ENCODE measurements around the gene CACNA1F.

CACNA1F gene

DNA sequence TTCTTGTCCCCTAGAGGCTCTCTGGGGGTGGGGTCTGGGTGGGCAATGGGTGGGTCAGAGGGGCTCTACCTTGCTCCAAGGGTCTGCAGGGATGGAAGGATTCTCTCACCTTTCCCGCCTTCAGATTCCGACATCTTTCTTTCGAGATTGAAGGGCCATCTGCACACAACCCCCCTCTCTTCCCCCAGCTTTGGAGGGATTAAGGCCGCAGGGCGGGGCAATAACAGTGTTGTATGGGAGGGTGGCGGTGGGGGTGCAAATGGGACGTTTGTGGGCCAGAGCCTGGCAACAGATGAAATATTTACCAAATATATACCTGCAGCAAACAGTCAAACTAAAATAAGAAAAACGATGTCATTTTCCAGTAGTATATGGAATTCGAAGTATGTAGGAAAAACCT, at the start of gene CACNA1F:
Gene CACNA1F, minus strand, starts transcription at position 165 of the 400 bp plus-strand sequence. Its CDS starts 31 bp downstream, at position 134.
- no peak within 1 kb of the TSS for H3K4me3 ChIP-seq
- H3K27ac ChIP-seq, result no peak within 1 kb of the TSS
- no peaks in the 10 kb centered on the region for H3K36me3 ChIP-seq
- intact Hi-C loops (cut with DNase I; ENCODE audit: low total_unique reads), result no loop called here
- DNase-seq, result no peak
- H3K4me1 ChIP-seq, result peaks cover 0 to 20% (median 0%) of the 10 kb centered on the region in 4 donors
- no peaks in the 10 kb centered on the region for H3K27me3 ChIP-seq
- TF ChIP-seq, protein P1, sequence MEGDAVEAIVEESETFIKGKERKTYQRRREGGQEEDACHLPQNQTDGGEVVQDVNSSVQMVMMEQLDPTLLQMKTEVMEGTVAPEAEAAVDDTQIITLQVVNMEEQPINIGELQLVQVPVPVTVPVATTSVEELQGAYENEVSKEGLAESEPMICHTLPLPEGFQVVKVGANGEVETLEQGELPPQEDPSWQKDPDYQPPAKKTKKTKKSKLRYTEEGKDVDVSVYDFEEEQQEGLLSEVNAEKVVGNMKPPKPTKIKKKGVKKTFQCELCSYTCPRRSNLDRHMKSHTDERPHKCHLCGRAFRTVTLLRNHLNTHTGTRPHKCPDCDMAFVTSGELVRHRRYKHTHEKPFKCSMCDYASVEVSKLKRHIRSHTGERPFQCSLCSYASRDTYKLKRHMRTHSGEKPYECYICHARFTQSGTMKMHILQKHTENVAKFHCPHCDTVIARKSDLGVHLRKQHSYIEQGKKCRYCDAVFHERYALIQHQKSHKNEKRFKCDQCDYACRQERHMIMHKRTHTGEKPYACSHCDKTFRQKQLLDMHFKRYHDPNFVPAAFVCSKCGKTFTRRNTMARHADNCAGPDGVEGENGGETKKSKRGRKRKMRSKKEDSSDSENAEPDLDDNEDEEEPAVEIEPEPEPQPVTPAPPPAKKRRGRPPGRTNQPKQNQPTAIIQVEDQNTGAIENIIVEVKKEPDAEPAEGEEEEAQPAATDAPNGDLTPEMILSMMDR (IDR thresholded peaks at IDR 0.05), result no peak
- H3K9me3 ChIP-seq, result no peaks in the 10 kb centered on the region

DNA sequence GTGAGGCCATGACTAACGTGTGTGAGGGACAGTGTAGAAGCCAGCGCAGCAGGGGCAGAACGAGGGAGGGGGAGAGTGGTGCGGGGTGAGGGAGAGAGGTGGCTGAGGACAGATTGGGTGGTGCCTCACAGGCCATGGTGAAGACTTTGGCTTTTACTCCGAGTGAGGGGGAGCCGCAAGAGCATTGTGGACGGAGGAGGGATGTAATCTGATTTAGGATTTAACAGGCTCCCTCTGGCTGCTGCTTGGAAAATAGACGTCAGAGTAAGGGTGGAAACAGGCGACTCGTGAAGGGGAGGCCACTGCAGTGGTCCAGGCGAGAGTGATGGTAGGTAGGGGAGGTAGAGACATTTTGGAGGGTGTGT, 49.5 kb upstream of the CACNA1F start:
- DNase-seq, result no peak
- no peaks in the 10 kb centered on the region for H3K27me3 ChIP-seq
- intact Hi-C loops (cut with DNase I; ENCODE audit: low total_unique reads), result no loop called here
- TF ChIP-seq, protein P1 (IDR thresholded peaks at IDR 0.05), result peak; percentile 25 to 26
- H3K4me1 ChIP-seq, result no peaks in the 10 kb centered on the region
- H3K27ac ChIP-seq, result no peak overlapping the region
- no peaks in the 10 kb centered on the region for H3K9me3 ChIP-seq
- H3K4me3 ChIP-seq, result no peak overlapping the region
- peaks cover 0 to 8% (median 4%) of the 10 kb centered on the region in 3 donors for H3K36me3 ChIP-seq

DNA sequence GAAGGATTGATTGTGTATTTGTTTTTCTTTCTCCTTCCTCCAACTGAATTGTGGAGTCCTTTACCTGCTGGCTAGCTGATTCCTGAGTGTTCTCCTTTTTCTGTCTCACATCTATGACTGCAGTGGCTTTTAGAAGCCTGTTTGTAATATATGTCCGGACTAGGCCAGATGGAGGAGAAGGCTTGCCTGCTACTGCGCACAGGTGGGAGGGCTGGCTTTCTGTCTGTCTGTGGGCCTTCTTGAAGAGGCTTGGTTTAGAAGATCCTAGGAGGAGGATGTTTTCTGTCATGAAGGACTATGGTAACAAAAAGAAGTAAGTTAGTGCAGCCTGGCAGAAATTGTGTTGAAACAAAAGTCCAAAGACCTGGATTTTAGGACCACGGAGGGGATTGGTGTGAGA, 44.9 kb upstream of the CACNA1F start:
- no peak overlapping the region for H3K27ac ChIP-seq
- intact Hi-C loops (cut with DNase I; ENCODE audit: low total_unique reads), result no loop called here
- TF ChIP-seq, protein P1 (IDR thresholded peaks at IDR 0.05), result no peak

DNA sequence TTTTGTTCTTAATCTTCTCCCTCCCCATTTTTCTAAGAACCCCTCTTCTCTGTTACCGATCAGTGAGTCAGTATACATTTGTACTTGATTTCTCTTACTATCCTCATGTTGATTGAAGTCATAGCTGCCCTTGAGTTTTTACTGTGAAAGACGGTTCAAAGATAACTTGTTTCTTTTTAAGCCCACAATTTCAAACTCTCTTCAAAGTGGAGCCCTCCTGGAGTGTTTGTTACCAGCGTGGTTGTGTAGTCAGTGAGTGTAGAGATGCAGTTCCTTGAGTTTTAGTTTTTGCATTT, 44.3 kb upstream of the CACNA1F start:
- intact Hi-C loops (cut with DNase I; ENCODE audit: low total_unique reads), result no loop called here
- H3K9me3 ChIP-seq, result no peaks in the 10 kb centered on the region
- H3K36me3 ChIP-seq, result peaks cover 0 to 4% (median 0%) of the 10 kb centered on the region in 3 donors
- DNase-seq, result no peak
- no peaks in the 10 kb centered on the region for H3K27me3 ChIP-seq
- no peak overlapping the region for H3K27ac ChIP-seq
- no peak overlapping the region for H3K4me3 ChIP-seq
- peaks cover 0 to 27% (median 4%) of the 10 kb centered on the region in 4 donors for H3K4me1 ChIP-seq
- TF ChIP-seq, protein P1 (IDR thresholded peaks at IDR 0.05), result no peak

More for the DNA sequence above, 44.9 kb upstream of the CACNA1F start:
- no peak for DNase-seq
- no peaks in the 10 kb centered on the region for H3K9me3 ChIP-seq
- no peaks in the 10 kb centered on the region for H3K27me3 ChIP-seq
- peaks cover 0 to 4% (median 0%) of the 10 kb centered on the region in 3 donors for H3K36me3 ChIP-seq
- H3K4me1 ChIP-seq, result peaks cover 0 to 21% (median under 1%) of the 10 kb centered on the region in 4 donors
- no peak overlapping the region for H3K4me3 ChIP-seq

DNA sequence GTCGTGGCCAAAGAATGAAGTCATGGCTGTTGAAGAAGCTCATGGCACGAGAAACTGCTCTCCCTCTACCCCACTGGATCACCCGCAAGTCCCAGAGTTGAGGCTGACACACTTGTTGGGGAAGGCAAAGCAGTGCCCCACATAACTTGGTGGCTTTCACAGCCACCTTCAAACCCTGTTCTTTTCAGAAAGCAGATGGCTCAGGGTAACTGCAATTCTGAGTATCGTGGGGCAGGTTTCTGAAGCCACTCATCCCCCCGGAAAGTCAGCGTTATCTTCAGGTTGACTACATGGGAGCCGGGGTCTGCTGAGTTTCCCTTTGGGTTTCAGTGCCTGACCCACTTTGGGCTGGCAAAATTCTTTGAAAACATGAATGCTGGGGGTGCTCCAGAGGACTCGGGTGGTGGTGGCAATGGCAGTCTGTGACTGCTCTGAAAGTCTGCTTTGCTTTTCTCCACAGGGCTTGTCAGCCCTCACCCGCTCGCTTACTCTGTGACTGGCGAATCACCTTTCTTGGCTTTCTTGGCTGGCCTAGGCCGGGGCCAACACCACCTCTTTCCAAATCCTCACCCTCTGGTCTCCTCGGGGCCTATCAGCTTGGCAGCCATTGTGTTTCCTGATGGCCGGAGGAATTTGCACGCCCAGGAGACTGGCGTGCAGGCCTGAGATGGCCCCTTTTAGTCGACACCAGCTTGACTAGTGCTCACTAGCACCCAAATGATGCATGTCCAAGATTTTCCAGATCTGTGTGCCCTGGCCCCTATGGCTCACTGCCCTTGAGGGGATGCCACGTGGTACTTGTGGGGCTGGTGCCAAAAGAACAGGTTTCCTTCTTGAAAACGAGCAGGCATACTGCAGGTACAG, 43.8 kb upstream of the CACNA1F start:
- Histone ChIP-seq H3K27me3 (no peaks in the 10 kb centered on the region), H3K36me3 (peaks cover 0 to 4% (median 0%) of the 10 kb centered on the region in 3 donors), H3K27ac (no peak overlapping the region), H3K4me1 (peaks cover 0 to 33% (median 10%) of the 10 kb centered on the region in 4 donors), H3K4me3 (no peak overlapping the region), H3K9me3 (no peaks in the 10 kb centered on the region)
- TF ChIP-seq, protein P1 (IDR thresholded peaks at IDR 0.05), result no peak
- no peak for DNase-seq
- intact Hi-C loops (cut with DNase I; ENCODE audit: low total_unique reads), result no loop called here
